GM18870 (cell line): ENCODE measurements around the gene RHEB.

ENCODE experiments used
- ATAC-seq: cut with Tn5 transposase; IDR thresholded peaks from one replicate; pipeline ENCODE4 v1.9.1; 2021; ENCODE audit warnings: moderate library complexity; ENCODE audit not compliant: unreplicated experiment

Gene RHEB, protein sequence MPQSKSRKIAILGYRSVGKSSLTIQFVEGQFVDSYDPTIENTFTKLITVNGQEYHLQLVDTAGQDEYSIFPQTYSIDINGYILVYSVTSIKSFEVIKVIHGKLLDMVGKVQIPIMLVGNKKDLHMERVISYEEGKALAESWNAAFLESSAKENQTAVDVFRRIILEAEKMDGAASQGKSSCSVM

DNA sequence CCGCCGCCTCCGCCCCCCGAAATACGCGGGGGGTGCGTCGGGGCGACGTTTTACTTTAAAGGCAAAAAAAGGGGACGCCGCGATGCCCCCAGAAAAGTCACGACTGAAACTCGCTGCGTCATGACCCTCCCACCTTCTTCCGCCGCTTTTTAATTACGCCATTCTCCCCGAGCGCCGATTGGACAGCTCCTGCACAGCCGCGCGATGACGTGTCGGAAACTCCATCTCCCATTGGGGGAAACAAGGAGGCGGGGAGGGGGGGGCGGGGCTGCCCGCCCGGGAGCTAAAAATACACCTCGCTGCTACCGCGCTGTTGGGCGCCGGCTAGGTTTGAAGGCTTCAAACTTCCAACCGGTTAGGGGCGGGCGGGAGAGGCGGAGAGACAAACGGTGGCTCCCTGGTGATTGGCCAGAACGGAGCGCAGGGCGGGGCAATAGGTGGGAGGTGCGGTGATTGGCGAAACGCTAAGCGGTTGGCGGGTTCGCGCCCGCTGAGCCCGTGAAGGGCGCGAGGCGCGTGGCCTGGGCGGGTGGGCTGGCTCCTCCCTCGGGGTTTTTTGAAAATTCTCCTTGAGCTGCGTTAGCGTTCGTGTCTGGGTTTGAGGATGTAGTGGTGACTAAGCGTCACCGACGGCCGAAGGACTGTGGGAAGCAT is at the start of gene RHEB:
TSS of gene RHEB (minus strand) at position 131 of the 654 bp plus-strand sequence. CDS start 384 bp downstream, outside the sequence.
- ATAC-seq: peak; percentile 78

DNA sequence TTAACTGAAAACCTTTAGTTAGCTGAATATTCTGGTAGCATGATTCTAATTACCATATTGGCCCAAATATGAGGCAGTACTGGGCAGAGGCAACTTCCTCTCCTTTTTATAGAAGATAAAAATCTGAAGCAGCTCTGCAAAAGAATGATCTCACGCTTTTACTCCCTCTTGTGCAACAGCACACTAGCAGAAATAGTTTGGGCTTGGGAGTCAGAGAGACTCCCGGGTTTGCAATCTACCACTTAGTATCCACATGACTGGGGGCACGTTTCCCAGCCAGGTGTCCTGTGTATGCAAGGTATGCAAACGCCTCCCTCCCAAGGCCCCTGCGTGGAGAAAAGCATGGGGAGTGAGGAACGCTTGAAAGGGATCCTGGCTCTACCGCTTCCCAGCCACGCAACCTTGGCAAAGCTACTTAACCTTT is 47.2 kb upstream of the RHEB start:
- ATAC-seq: no peak

DNA sequence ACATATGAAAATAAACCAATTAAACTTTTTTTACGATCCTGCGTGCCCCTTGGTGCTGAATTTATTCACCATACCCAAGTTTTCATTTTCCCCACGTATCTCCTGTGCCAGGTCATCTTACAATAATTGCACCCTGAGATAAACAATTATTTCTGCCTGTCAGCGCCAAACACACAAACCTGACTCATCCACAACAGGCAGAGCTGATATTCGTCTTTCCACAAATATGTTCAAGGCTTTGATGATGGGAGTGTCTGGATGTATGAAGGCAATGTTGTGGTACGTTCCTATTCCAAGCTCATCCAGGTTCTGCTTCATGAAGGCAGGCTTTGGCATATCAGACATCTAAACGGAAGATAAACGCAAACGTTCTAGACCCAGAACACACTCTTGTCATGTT is 45.8 kb upstream of the RHEB start:
- no peak for ATAC-seq

DNA sequence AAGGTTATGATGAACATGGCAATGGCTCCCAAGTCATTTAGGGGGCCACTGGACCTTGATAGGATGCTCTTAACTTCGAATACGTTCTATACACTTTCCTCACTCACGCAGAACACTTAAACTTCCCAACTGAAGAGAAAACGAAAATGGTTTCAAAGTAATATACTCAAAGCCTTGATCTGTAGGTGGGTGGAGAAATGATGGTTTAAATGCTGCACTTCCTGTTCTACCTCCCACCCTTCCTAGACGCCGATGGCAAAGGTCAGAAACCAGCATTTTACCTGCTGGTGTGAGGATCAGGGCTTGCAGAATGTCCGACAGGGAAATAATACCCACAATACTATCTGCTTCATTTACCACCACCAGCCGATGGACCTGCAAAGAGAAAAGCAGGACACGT is 40.5 kb upstream of the RHEB start:
- no peak for ATAC-seq

DNA sequence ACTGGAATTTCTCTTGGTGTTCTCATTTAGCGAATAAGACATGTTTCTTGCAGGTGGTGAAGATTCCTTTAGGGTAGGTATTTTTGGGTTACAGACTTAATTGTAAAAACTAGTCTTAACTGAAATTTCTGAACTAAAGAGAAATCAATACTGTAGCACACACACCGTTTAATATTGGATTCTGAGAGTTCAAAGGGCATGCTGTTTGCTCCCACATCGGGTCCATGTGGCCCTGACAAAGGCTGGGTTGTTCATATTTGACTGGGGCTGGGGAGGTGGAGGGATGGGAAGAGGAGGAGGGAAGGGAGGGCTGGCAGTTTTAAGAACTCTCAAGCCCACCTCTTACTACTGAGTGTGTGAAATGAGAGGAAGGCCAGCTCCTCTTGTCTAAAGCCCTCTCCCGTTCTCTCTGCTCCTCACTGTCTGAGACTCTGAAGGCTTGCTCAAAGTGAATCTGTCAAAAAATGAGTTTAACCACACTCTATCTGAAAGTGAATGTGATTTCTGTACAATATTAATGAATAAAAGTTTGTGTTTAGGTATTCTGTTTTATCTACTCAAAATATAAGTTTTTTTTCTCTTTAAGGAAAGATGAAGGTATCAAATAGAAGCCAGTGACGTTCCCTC is 40.0 kb upstream of the RHEB start:
- ATAC-seq: no peak

DNA sequence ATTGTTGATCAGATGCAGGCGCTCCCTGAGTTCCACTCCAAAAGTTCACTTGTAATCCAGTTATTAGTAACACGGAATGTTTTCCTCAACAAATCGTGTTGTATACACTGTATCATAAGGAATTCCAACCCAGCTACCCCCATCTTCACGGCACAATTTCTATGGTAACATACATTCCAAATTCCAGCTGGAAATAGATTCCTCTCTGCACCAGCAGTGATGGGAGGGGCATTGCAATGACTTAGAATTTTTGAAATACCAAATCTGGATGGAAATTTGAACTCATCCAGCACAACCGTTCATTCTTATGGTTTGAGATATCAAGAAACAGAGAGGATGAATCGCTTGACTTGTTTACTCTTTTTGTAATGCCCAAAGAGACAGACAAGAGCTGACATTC is 38.9 kb upstream of the RHEB start:
- no peak for ATAC-seq

DNA sequence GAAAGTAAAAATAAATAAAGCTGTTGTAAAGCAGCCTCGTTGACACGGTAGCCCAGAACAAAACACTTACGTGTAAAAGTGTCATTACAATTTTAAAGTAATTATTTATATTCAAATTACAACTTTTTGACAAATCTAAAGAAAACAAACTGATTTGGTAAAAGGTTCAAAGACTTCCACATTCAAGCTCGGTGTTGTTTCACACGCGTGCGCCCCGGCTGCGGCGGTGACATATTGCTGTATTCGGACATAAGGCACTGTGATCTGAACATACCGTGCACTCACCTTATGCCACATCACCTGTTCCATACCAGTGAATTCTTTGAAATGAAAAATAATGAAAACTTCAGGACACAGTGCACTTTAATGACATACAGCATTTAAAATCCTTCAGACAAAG is 36.9 kb upstream of the RHEB start:
- no peak for ATAC-seq

DNA sequence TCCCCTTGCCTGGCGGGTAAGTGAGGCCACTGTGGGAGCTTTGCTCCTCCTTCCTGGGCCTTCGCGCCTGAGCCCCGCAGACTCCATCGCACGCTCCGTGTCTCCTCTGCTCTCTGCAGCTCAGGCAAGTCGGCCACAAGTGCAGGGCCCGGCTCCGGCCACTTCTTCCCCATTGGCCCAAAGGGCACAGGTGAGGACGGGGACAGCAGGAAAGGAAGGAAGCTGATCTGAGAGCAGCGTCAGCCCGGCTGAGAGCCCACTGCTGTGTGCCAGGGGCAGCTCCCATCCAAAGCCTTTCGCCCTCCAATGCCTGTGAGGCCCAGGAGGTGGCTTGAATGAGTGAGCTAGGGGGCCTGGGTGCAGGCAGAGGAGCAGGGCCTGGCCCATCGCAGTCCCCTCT is 33.7 kb upstream of the RHEB start:
- ATAC-seq: no peak

DNA sequence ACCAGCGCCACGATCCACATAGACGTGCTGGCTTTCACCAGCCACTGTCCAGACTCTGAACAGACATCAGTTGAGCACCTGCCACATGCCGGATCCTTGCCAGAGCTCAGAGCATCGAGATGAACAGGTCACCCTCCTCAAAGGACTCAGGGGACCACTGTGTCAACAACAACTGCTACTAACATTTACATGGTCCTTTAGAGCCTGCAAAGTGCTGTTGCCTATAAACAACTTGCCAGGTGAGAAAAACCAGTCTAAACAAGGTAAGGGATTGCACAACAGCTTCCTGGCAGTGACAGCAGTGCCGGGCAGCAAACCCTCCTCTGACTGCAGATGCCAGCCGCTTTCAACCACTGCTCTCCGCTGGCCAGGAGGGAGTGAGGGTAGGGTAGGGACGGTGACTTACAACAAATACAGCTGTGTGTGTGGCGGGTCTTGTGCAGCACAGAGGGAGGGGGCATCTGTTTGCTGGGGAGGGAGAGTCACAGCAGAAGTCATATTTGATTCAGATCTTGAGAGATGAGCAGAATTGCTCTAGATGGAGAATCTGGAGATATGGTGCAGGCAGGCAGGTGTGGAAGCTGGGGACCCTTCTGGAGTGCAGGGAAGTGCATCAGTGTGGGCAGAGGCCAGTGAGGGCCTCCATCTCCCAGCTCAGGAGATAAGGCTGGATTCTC is 32.8 kb upstream of the RHEB start:
- no peak for ATAC-seq

DNA sequence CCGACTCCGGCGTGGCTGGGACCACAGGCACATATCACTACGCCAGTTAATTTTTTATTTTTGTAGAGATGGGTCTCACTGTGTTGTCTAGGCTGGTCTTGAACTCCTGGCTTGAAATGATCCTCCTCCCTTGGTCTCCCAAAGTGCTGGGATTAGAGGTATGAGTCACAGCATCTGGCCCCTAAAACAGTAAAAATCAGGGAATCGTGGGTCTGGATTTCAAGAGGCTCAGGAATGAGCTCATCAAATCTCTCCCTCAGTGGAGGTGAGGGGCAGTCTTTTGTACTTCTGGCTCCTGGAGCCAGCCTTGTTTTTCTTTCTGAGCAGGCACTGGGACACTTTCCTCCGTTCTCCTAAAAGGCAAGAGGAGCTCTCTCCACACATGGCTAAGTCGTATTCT is 32.1 kb upstream of the RHEB start:
- no peak for ATAC-seq

DNA sequence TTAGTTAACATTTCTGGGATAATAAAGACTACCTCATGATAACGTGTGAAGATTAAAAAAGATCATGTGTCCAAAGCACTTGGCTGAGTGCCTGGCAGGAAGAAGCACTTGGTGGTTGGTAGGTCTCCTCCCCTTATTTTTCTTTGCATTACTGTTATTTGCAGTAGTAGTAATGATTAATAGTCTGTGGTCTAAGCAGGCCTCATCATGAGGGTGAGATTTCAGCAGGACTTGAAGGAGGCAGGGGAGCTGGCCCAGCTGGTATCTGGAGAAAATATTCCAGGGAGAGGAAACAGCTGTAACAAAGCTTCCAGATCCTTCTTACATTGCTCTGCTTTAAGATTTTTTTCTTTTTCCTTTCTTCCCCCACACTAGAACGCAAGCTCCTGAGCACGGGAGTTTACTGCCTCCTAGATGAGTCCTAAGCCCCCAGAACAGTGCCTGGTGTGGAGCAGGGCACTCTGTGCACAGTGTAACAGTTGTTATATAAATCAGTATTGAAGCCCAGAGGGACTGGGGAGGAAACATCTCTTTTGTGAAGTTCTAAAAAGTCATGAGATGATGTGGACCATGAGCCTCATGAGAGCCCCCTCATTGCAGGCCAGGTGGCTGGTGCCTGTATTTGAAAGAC is 31.1 kb upstream of the RHEB start:
- ATAC-seq: no peak

DNA sequence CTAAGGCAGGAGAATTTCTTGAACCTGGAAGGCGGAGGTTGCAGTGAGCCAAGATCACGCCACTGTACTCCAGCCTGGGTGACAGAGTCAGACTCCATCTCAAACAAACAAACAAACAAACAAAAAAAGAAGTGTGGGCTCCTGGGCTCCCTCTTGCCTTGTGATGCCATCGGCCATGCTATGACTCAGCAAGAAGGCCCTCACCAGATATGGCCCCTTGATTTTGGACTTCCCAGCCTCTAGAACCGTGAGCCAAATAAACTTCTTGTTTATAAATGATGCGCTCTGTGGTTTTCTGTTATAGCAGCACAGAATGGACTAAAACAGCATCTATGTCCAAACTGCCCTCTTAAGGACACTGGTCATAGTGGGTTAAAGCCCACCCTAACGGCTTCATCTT is 29.9 kb upstream of the RHEB start:
- no peak for ATAC-seq

DNA sequence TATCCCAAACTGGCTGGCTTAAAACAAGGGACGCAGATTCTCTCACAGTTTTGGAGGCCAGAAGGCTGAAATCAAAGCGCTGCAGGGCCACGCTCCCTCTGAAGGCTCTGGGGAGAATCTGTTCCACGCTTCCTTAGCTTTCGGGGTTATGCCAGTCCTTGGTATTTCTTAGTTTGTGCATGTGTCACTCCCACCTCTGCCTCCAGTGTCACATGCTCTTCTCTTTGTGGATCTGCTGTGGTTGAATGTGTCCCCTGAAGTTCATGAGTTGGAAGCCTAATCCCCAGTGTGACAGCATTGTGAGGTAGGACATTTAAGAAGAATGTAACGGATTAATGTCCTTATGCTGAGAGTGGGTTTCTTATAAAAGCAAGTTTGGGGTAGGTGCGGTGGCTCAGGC is 29.4 kb upstream of the RHEB start:
- ATAC-seq: no peak

DNA sequence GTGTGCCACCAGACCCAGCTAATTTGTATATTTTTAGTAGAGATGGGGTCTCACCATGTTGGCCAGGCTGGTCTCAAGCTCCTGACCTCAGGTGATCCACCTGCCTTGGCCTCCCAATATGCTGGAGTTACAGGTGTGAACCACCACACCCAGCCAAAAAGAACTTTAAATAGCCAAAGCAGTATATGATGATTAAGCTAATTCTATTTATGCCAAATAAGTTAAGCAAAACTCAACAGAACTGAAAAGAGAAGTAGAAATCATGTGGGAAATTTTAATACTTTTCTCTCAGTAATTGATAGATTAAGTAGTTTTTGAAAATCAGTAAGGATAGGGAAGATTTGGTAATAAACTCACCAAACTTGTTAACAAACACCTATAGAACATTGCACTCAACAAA is 24.5 kb upstream of the RHEB start:
- no peak for ATAC-seq

DNA sequence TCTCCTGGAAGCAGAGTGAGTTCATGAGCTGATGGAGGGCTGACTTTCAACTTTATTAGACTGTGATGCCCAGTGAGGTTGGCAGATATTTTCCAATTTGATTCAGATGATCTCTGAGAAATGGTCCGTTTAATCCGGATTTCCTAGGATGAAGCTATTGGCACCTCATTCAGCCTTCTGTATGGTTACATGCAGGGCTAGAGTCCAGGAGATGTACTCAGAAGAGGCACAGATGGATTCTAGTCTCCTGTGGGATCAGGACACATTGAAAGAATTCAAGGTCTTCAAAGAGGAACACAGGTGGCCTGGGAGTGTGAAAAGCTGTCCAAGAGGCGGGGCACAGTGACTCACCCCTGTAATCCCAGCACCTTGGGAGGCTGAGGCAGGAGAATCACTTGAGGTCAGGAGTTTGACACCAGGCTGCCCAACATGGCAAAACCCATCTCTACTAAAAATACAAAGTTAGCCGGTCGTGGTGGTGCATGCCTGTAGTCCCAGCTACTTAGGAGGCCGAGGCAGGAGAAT is 23.0 kb upstream of the RHEB start:
- no peak for ATAC-seq

DNA sequence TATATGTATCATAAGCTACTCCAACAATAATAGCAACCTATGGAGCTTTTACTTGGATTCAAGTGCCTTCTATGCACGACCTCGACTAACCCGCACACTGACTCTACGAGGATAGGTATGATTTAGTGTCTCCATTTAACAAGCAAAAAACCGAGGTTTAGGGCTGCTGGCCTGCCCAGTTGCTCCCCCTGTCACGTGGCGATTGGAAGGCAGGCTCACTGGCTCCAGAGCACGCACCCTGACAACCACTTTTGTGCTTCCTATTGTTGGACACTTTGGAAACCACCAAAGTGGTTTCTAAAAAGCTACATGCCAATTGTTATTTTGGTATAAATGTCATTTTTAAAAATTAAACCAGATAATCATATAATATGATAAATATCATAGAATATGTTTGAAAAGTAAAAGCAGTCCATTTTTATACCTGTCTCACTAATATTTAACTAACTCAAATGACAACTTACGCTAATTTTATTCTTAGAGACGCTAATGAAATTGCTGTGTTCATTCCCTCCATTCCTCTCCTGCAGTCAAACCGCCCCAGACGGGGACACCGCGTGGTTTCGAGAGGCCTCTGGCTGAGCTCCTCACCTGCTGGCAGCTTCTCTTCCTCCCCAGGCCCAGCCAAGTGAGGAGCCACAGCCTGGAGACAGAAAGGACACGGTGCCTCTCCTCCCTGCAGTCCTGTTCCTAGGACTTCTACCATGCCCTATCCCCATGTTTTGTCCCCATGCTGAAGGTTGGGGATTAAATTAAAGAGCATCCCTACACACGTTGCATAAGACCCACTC is 22.2 kb upstream of the RHEB start:
- no peak for ATAC-seq

DNA sequence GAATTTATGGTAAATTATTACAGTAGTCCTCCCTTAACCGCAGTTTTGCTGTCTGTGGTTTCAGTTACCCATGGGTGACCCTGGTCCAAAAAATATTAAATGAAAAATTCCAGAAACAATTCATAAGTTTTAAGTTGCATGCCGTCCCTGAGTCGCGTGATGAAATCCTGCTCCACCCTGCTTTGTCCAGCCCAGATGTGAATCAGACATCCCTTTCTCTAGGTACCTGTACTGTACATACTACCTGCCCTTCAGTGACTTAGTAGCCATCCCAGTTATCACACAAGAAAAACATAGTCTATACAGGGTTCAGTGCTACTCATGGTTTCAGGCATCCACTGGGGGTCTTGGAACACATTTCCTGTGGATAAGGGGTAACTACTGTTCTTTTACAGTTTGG is 20.5 kb upstream of the RHEB start:
- ATAC-seq: no peak

DNA sequence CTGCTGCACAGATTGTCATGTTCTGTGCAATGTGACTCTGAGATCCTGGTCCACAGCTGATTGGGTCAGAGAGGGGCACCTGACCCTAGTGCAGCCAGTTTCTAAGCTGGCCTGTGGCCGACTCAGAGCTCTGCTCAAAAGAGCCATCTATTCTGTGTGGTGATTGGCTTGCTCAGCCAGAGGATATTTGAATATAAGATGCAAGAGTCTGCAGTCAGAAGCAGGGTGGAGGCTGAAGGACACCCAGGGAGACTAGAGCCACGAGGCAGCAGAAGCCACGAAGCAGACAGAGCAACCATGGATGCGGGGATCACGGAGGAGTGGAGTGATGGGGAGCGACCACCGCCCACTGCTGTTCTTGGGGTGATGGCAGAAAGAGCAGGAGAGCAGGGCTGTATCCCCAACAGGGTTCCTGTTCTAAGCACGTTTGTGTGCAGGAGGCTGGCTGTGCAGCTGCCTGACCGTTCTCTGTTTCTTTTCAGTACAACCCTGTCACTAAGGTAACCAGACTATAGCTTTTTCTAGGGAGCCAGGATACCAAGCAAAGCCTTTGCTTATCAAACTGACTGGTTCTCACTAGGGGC is 19.5 kb upstream of the RHEB start:
- peak; percentile 81 for ATAC-seq

DNA sequence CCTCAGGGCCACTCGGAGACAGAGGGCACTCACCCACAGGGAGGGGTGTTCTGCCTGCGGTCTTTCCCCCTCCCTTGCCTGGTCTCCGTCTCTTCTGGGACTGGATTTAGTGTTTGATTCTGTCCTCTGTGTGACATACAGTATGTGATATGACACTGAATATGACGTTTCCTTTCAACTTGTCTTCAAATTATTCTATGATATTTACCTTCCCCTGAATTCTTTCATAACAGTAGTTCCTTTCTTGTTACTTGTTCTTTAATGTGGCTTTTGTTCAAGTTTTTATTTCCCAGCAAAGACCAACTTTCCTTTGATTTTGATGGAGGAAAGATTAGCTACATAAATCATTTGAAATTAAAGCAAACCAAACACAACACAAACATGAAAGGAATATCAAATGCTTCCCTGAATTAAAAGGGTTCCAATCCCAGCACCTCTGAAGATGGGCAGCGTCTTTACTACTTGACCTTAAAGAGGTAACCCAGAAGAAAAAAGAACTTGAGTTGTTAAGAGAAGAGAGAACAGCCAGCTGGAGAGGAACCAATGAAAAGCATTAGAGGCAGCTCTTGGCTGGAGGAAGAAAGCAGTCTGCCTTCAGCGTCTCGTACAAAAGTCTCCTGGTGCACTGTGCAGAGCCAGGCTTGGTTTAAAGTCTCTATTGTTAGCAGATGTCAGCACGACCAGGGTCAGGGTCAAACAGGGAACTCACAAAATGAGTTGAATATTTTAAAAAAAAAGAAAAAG is 18.3 kb upstream of the RHEB start:
- no peak for ATAC-seq
